Effector CD4-positive, alpha-beta T cell (primary cell): ENCODE results near the gene CENPP.

ENCODE experiments used
- DNase-seq: peaks from one replicate; pipeline ENCODE4 v3.0.0-alpha.2; 2020

Gene CENPP

GRCh38 chr9:92664394-92665152 lies 338.8 kb downstream of the CENPP start:
- DNase-seq, result no peak

GRCh38 chr9:92665836-92666235 lies 340.1 kb downstream of the CENPP start:
- no peak for DNase-seq

GRCh38 chr9:92666236-92666635 lies 340.5 kb downstream of the CENPP start:
- no peak for DNase-seq

GRCh38 chr9:92666912-92667532 lies 341.3 kb downstream of the CENPP start:
- DNase-seq, result no peak

- no peak for DNase-seq
Measured at GRCh38 chr9:92668746-92669526, 343.2 kb downstream of the CENPP start.

GRCh38 chr9:92669527-92669889 lies 343.8 kb downstream of the CENPP start:
- DNase-seq, result peak; percentile 7
